Breast epithelium (tissue), 3 donors: ENCODE results near the gene SPPL3.

ENCODE experiments used
- POLR2A ChIP-seq: fragments of 450-650 bp; IDR thresholded peaks from one replicate; pipeline ENCODE4 v1.6.1; 2016; ENCODE audit warnings: antibody characterized with exemption, mild to moderate bottlenecking, moderate library complexity
- POLR2AphosphoS5 ChIP-seq, 3 donors: sonication (generic); formaldehyde crosslinking; IDR thresholded peaks; one replicate each; pipeline ENCODE4 v1.6.1; 2017; ENCODE audit warnings: antibody characterized with exemption in 3 of 3
- TF ChIP-seq, protein P1 (sequence below), 3 donors: fragments of 450-650 bp; IDR thresholded peaks; one replicate each; pipeline ENCODE4 v1.5.1; 2016 to 2017; ENCODE audit warnings: antibody characterized with exemption in 3 of 3, mild to moderate bottlenecking in 3 of 3, moderate library complexity in 3 of 3

DNA sequence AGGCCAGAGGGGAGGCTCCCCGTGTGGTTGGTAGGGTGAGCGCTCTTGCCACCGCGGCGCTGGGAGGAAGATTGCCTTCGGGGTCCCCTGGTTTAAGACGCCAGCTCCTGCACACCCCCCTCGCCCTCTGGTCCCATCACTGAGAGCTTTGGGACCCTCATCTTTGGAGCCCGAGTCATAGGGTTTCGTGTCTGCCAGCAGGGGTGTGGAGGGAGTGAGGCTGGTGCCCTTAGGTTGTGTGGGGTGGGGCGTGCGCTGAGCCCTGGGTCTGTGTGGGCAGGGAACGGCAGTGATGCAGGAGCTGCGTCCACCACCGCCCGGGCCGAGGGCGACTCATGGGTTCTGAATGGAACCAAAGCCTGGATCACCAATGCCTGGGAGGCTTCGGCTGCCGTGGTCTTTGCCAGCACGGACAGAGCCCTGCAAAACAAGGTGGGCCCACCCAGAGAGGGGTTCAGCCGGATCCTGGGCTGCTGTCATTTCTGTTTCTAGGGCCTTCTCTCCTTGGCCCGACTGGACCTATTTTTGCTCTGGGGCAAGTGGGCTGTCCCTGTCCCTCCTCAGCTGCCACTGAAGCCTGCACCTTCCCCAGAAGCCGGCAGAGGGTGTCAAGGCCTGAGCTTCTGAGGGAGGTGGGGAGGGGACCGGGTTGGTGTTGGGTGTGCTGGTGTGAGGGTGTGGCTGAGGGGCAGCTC is 166.5 kb downstream of the SPPL3 start:
- TF ChIP-seq, protein P1, sequence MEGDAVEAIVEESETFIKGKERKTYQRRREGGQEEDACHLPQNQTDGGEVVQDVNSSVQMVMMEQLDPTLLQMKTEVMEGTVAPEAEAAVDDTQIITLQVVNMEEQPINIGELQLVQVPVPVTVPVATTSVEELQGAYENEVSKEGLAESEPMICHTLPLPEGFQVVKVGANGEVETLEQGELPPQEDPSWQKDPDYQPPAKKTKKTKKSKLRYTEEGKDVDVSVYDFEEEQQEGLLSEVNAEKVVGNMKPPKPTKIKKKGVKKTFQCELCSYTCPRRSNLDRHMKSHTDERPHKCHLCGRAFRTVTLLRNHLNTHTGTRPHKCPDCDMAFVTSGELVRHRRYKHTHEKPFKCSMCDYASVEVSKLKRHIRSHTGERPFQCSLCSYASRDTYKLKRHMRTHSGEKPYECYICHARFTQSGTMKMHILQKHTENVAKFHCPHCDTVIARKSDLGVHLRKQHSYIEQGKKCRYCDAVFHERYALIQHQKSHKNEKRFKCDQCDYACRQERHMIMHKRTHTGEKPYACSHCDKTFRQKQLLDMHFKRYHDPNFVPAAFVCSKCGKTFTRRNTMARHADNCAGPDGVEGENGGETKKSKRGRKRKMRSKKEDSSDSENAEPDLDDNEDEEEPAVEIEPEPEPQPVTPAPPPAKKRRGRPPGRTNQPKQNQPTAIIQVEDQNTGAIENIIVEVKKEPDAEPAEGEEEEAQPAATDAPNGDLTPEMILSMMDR (IDR thresholded peaks at IDR 0.05): no peak
- TF ChIP-seq POLR2A (no peak), POLR2AphosphoS5 (IDR thresholded peaks at IDR 0.05) (no peak)
